H1 (cell line): ENCODE measurements around the gene C5orf15. TPM values are rescaled to one million over a fixed set of nuclear protein-coding genes. Genes with fewer than 3 reads are reported as not detected.

Source experiments
- CTCF ChIA-PET: fragments of 300-600 bp; sonication (Branson Sonifier 250); formaldehyde crosslinking; loops from one replicate; lab custom pipeline; 2021; ENCODE audit not compliant: partially characterized antibody; lab: Charles Lee
- POLR2A ChIA-PET: fragments of 300-600 bp; sonication (Branson Sonifier 250); formaldehyde crosslinking; loops from one replicate; lab custom pipeline; 2021; ENCODE audit warnings: inconsistent platforms; ENCODE audit not compliant: partially characterized antibody; lab: Charles Lee
- DNase-seq, 2 experiments: peaks; one replicate each; pipeline versions ENCODE4 v3.0.0 to v3.0.0-alpha.2; 2010 to 2022; ENCODE audit warnings: low spot score in 2 of 2, low read depth in 1 of 2, mixed read lengths in 1 of 2
- FAIRE-seq: peaks from 2 replicates; lab custom pipeline; 2011; peaks lifted over from hg19 to GRCh38; lab: Jason Lieb, UNC
- H2AFZ ChIP-seq: 2 replicates; pipeline ENCODE4 v1.8.1; 2012; ENCODE audit warnings: low read length, inconsistent platforms
- H2AK5ac ChIP-seq: 2 replicates; pipeline ENCODE4 v1.6.1; 2013; ENCODE audit warnings: low read depth, low read length
- H2BK120ac ChIP-seq: replicated peaks from 2 replicates; pipeline ENCODE3; 2013; ENCODE audit warnings: low read depth, low read length, inconsistent platforms
- H2BK12ac ChIP-seq: 2 replicates; pipeline ENCODE4 v1.6.1; 2013; ENCODE audit warnings: low read depth, low read length
- H2BK15ac ChIP-seq: 2 replicates; pipeline ENCODE4 v1.6.1; 2013; ENCODE audit warnings: low read length
- H2BK20ac ChIP-seq: 2 replicates; pipeline ENCODE4 v1.6.1; 2013; ENCODE audit warnings: low read length
- H2BK5ac ChIP-seq: 2 replicates; pipeline ENCODE4 v1.6.1; 2013; ENCODE audit warnings: low read depth, low read length
- H3K14ac ChIP-seq: 2 replicates; pipeline ENCODE4 v1.6.1; 2013; ENCODE audit warnings: inconsistent platforms; ENCODE audit not compliant: insufficient read length
- H3K18ac ChIP-seq: 2 replicates; pipeline ENCODE4 v1.6.1; 2013; ENCODE audit warnings: low read length; ENCODE audit errors: extremely low read depth
- H3K23ac ChIP-seq: 2 replicates; pipeline ENCODE4 v1.6.1; 2013; ENCODE audit warnings: inconsistent platforms; ENCODE audit not compliant: insufficient read length
- H3K23me2 ChIP-seq: 2 replicates; pipeline ENCODE4 v1.6.1; 2013; ENCODE audit warnings: low read depth, low read length
- H3K27ac ChIP-seq: 2 replicates; pipeline ENCODE4 v1.6.1; 2011; ENCODE audit warnings: low read depth, low read length, inconsistent platforms
- H3K27me3 ChIP-seq, 4 experiments: replicated peaks in 1 of 4; 1 replicate in 1 of 4; 2 replicates in 3 of 4; pipeline versions ENCODE4 v1.6.1 to v1.8.1; 2011 to 2013; ENCODE audit warnings: low read length in 3 of 4, mild to moderate bottlenecking in 3 of 4, inconsistent platforms in 2 of 4, mixed read lengths in 2 of 4, moderate library complexity in 1 of 4; ENCODE audit not compliant: control insufficient read depth in 3 of 4, insufficient read depth in 3 of 4; ENCODE audit errors: extremely low read depth in 1 of 4
- H3K36me3 ChIP-seq, 4 experiments: 2 replicates each; pipeline versions ENCODE4 v1.6.1 to v1.8.1; 2011 to 2013; ENCODE audit warnings: mild to moderate bottlenecking in 4 of 4, low read length in 3 of 4, moderate library complexity in 2 of 4, control low read depth in 1 of 4, inconsistent platforms in 1 of 4; ENCODE audit not compliant: insufficient read depth in 4 of 4, control insufficient read depth in 2 of 4
- H3K4ac ChIP-seq: replicated peaks from 2 replicates; pipeline ENCODE3; 2013; ENCODE audit warnings: low read length, low read depth, mixed read lengths, inconsistent platforms; ENCODE audit not compliant: insufficient read length
- H3K4me1 ChIP-seq, 4 experiments: replicated peaks in 1 of 4; 1 replicate in 1 of 4; 2 replicates in 3 of 4; pipeline versions ENCODE4 v1.6.1 to v1.8.1; 2011 to 2013; ENCODE audit warnings: low read length in 3 of 4, inconsistent platforms in 2 of 4, mixed read lengths in 1 of 4; ENCODE audit not compliant: insufficient read depth in 4 of 4, control insufficient read depth in 3 of 4
- H3K4me2 ChIP-seq, 2 experiments: 2 replicates each; pipeline versions ENCODE4 v1.6.1 to v1.8.1; 2011 to 2013; ENCODE audit warnings: low read depth in 2 of 2, low read length in 2 of 2, control low read depth in 1 of 2, inconsistent platforms in 1 of 2, mild to moderate bottlenecking in 1 of 2; ENCODE audit not compliant: insufficient read depth in 1 of 2
- H3K4me3 ChIP-seq, 4 experiments: fragments of 200-600, 300-600 bp in 1 of 4; sonication (generic), shearing (Covaris generic), sonication (Bioruptor Twin) in 1 of 4; 2 replicates each; pipeline versions ENCODE4 v1.5.1 to v1.8.1; 2011 to 2016; ENCODE audit warnings: low read length in 4 of 4, low read depth in 3 of 4, control low read depth in 2 of 4, inconsistent platforms in 2 of 4, mild to moderate bottlenecking in 2 of 4, mixed read lengths in 1 of 4, moderate library complexity in 1 of 4; ENCODE audit not compliant: insufficient read depth in 2 of 4; ENCODE audit errors: extremely low read depth in 1 of 4
- H3K56ac ChIP-seq: replicated peaks from 2 replicates; pipeline ENCODE3; 2013; ENCODE audit warnings: low read depth, mild to moderate bottlenecking, mixed read lengths, low read length, inconsistent platforms; ENCODE audit not compliant: insufficient read length
- H3K79me1 ChIP-seq: 2 replicates; pipeline ENCODE4 v1.6.1; 2013; ENCODE audit warnings: low read depth, low read length, control low read depth
- H3K79me2 ChIP-seq, 2 experiments: 2 replicates each; pipeline versions ENCODE4 v1.6.1 to v1.8.1; 2012 to 2013; ENCODE audit warnings: low read length in 2 of 2, mild to moderate bottlenecking in 2 of 2, inconsistent platforms in 1 of 2; ENCODE audit not compliant: insufficient read depth in 2 of 2, control insufficient read depth in 1 of 2
- H3K9ac ChIP-seq, 4 experiments: replicated peaks in 1 of 4; 1 replicate in 1 of 4; 2 replicates in 3 of 4; pipeline versions ENCODE4 v1.6.1 to v1.8.1; 2011 to 2013; ENCODE audit warnings: low read depth in 3 of 4, low read length in 3 of 4, control low read depth in 2 of 4, mild to moderate bottlenecking in 2 of 4, moderate library complexity in 2 of 4, inconsistent platforms in 1 of 4; ENCODE audit errors: extremely low read depth in 1 of 4
- H3K9me3 ChIP-seq, 2 experiments: 2 replicates each; pipeline versions ENCODE4 v1.6.1 to v1.8.1; 2012 to 2013; ENCODE audit warnings: mild to moderate bottlenecking in 2 of 2, moderate library complexity in 2 of 2, control low read depth in 1 of 2, inconsistent platforms in 1 of 2, low read depth in 1 of 2, low read length in 1 of 2, mixed read lengths in 1 of 2; ENCODE audit not compliant: insufficient read depth in 2 of 2
- H4K20me1 ChIP-seq, 2 experiments: replicated peaks in 1 of 2; 2 replicates each; pipeline versions ENCODE3 to v1.8.1; 2011 to 2013; ENCODE audit warnings: inconsistent platforms in 2 of 2, low read length in 2 of 2, mild to moderate bottlenecking in 1 of 2; ENCODE audit not compliant: insufficient read depth in 2 of 2, control insufficient read depth in 1 of 2
- H4K5ac ChIP-seq: 2 replicates; pipeline ENCODE4 v1.6.1; 2013; ENCODE audit warnings: low read length, low read depth, mixed read lengths, inconsistent platforms; ENCODE audit not compliant: insufficient read length
- H4K8ac ChIP-seq: 2 replicates; pipeline ENCODE4 v1.8.0; 2013; ENCODE audit warnings: mild to moderate bottlenecking, moderate library complexity, low read length, inconsistent platforms; ENCODE audit not compliant: insufficient read depth; ENCODE audit errors: extremely low read depth
- H4K91ac ChIP-seq: replicated peaks from 2 replicates; pipeline ENCODE3; 2013; ENCODE audit warnings: low read length, mixed read lengths, inconsistent platforms; ENCODE audit not compliant: insufficient read length
- CHD2 ChIP-seq: IDR thresholded peaks from 2 replicates; pipeline ENCODE4 v1.6.1; 2012; ENCODE audit warnings: low read length, improper control_type of control experiment
- SP2 ChIP-seq: IDR thresholded peaks from 2 replicates; pipeline ENCODE4 v1.6.1; 2012; ENCODE audit warnings: mild to moderate bottlenecking, low read length, inconsistent platforms
- WGBS, 2 experiments: shearing (Covaris generic) in 1 of 2; methylation state at CpG; one replicate each; pipeline versions ENCODE4 v1.1.6 to v1.1.7; 2013 to 2015; ENCODE audit warnings: low lambda C conversion rate in 2 of 2, mixed read lengths in 2 of 2, inconsistent platforms in 1 of 2, low coverage in 1 of 2, missing lambda C conversion rate in 1 of 2; ENCODE audit not compliant: insufficient replicate concordance in 2 of 2, insufficient coverage in 1 of 2, insufficient read length in 1 of 2; ENCODE audit errors: extremely low coverage in 1 of 2, missing lambda C conversion rate in 1 of 2; 5-methylcytosine and 5-hydroxymethylcytosine counted together
- polyA plus RNA-seq, 7 experiments: library from polyadenylated mRNA; depleted of rRNA in 3 of 7; stranded (reverse) in 5 of 7; unstranded in 2 of 7; fragments of >200 nt in 5 of 7; fragments of 200-250 nt in 2 of 7; gene quantifications; 1 replicate in 5 of 7; 2 replicates in 1 of 7; 4 replicates in 1 of 7; pipeline versions ENCODE4 v1.2.1 to v1.2.3, GENCODE V29; 2011 to 2013; ENCODE audit warnings: missing spikeins in 2 of 7, mixed read lengths in 2 of 7
- total RNA-seq: library from RNA; stranded (reverse); fragmentation: NEBNext Ultra II Directional; extraction: Animal tissue kit (Norgen Biotek cat#: 25700); gene quantifications from 2 replicates; pipeline ENCODE4 v1.2.1, GENCODE V29; 2021

The C5orf15 gene
- total and polyA plus RNA-seq, 2 of the 8 experiments (the other 6 are each of a cell fraction or from before 2014, with no cell fraction given), result 31.7 to 39.3 TPM

DNA sequence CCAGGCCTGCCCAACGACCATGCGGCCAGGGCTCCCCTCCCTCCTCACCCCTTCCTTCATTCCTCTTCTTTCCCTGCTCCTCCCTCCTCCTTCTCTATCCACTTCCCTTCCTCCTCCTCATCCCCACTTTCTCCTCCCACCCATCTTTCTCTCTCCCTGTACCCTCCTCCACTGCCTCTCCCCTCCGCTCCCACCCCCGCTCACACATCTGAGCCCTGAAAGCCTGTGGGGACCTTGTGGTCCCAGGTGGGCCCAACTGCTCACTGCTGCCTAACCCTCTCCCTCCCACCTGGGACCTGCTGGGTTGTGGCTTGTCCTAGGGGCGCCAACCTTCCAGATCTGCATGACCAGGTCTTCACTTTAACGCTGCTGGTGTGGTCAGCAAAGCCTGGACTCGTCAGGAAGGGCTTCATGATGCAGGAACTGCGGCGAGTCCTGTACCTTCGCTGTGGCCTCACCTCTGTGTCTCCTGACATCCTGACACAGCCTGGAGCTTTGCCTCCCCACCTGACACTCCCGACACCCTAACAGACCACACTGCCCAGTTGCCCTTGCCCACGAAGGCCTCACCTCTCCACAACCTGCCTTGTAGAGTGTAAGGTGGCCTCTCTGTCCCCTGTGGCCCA lies 34.6 kb downstream of the C5orf15 start:
- 92% methylated on average over 12 of the region's 12 CpGs; no CpG with 5 or more reads in 1 of the 2 experiments for WGBS, 2 experiments
- peak overlapping the region; percentile 9; the same call in 1 of the 2 replicates for H2BK12ac ChIP-seq
- no peak overlapping the region for H2BK20ac ChIP-seq
- no peak overlapping the region for H4K5ac ChIP-seq
- H2AFZ ChIP-seq, result no peak overlapping the region
- H3K56ac ChIP-seq, result no peak overlapping the region
- no peak overlapping the region for H2BK15ac ChIP-seq
- H3K36me3 ChIP-seq, result no peaks in the 10 kb centered on the region
- no peak overlapping the region for H3K4me2 ChIP-seq
- no peak overlapping the region for H3K18ac ChIP-seq
- no peaks in the 10 kb centered on the region for H3K79me2 ChIP-seq
- no peaks in the 10 kb centered on the region for H4K20me1 ChIP-seq
- H2BK120ac ChIP-seq, result no peak overlapping the region
- DNase-seq, result no peak
- no peak overlapping the region; the same call in 1 of the 2 replicates for H4K8ac ChIP-seq
- H3K23me2 ChIP-seq, result peaks cover 1% of the 10 kb centered on the region; the same call in 1 of the 2 replicates
- H2BK5ac ChIP-seq, result 0 out of 2 replicates have a peak overlapping the region, but pooled peaks have one; percentile 9
- H3K4me3 ChIP-seq, result no peak overlapping the region
- H3K4ac ChIP-seq, result no peak overlapping the region
- TF ChIP-seq SP2 (no peak), CHD2 (no peak)
- TF ChIP-seq, all 59 proteins: peak for 0
- Histone ChIP-seq H4K91ac (no peak overlapping the region), H3K27ac (no peak overlapping the region), H3K79me1 (no peaks in the 10 kb centered on the region), H3K9ac (no peak overlapping the region), H3K4me1 (no peaks in the 10 kb centered on the region; a peak in 1 of 7 replicates), H3K27me3 (no peaks in the 10 kb centered on the region; a peak in 1 of 7 replicates), H3K14ac (no peak overlapping the region), H2AK5ac (no peak overlapping the region), H3K23ac (no peak overlapping the region), H3K9me3 (peaks cover 0 to 4% of the 10 kb centered on the region in 2 experiments; a peak in 1 of 4 replicates)
- ChIA-PET POLR2A (no interaction called here), CTCF (interaction anchor here (2.0 kb wide), 1 partner anchor 10 kb away, joined by 15 read pairs; no protein-coding TSS in a partner anchor)
- no peak for FAIRE-seq
